ENCODE measurements around the gene FREY1. TPM values are rescaled to one million over a fixed set of nuclear protein-coding genes. Genes with fewer than 3 reads are reported as not detected.

The FREY1 gene
- total RNA-seq, 2 experiments from 2014 or later = 5.7 to 6.0 TPM

DNA sequence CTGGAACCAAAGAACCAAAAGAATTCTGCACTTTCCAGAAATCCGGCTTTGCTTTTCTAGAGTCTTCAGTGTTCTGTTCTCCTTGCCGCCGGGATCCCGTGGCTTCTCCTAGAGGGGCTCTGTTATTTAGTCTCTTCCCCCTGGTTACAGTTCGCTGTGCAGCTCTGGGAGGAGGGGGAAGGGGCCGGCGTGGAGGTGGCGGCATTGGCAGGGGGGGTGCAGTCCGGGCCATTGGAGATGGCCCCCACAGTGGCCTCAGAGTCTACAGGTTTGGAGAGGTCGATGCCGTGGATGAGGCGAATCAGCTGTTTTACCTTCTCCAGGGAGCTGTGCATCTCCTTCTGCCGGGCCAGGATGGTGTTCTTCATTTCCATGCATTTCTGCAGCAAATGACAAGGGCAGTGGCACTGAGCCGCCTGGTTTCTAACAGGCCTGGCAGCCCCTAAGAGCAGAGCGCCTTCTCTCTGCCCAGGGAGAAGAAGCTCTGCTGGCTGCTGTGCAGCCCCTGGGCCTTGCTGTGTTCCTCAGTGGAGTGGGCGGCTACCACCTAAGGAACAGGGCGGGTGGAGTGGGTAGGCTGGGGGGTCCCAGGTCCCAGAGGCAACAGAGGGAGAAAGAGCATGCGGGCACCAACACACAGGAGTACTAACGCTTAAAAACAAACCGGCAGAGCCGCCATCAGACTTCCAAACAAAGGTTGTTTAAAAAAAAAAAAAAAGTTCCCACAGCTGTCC, 26.9 kb upstream of the FREY1 start:
- ATAC-seq (ENCODE audit: poor library complexity) (no peak), DNase-seq (no peak)
- Histone ChIP-seq H3K9me3 (ENCODE audit: control insufficient read depth in 1 of 2, insufficient read depth in 1 of 2, low read length in 2 of 2) (no peaks in the 10 kb centered on the region), H3K36me3 (ENCODE audit: insufficient read depth, low read length) (peaks cover 60% of the 10 kb centered on the region), H3K27me3 (ENCODE audit: control insufficient read depth in 1 of 2, insufficient read depth in 2 of 2, low read length in 2 of 2) (no peaks in the 10 kb centered on the region), H3K27ac (ENCODE audit: low read depth in 1 of 2, low read length in 2 of 2) (no peak overlapping the region), H3K4me3 (ENCODE audit: low read length) (no peak overlapping the region), H3K4me1 (ENCODE audit: insufficient read depth, low read length) (peaks cover 33% of the 10 kb centered on the region)
- H3K4me3 Mint-ChIP-seq = no peak overlapping the region
- H3K36me3 Mint-ChIP-seq (ENCODE audit: low read depth) = peaks cover 67% of the 10 kb centered on the region
- no peaks in the 10 kb centered on the region for H3K9me3 Mint-ChIP-seq
- intact Hi-C loops (cut with DNase I, micrococcal nuclease) = no loop called here
- POLR2A ChIA-PET = no interaction called here
- H3K4me1 Mint-ChIP-seq (ENCODE audit: low read depth) = peaks cover 25% of the 10 kb centered on the region
- H3K27ac Mint-ChIP-seq = no peak overlapping the region
- CTCF ChIA-PET = no interaction called here
- H3K27me3 Mint-ChIP-seq = no peaks in the 10 kb centered on the region
- no peak for TF ChIP-seq CTCF (IDR thresholded peaks at IDR 0.05)

GRCh38 chr11:45933131-45933831, 26.2 kb upstream of the FREY1 start:
- DNase-seq (peak in 3 of 14 experiments; percentile 21 to 26 (median 22)), ATAC-seq (ENCODE audit: poor library complexity) (no peak)
- H3K9me3 ChIP-seq (ENCODE audit: control insufficient read depth in 1 of 2, insufficient read depth in 1 of 2, low read length in 2 of 2) = no peaks in the 10 kb centered on the region
- ChIA-PET CTCF (no interaction called here), POLR2A (interaction anchor here (1.5 kb wide), 1 partner anchor 16 kb away, joined by 3 read pairs; the partner anchor contains the start of gene PEX16)
- no peak overlapping the region for H3K4me3 ChIP-seq (ENCODE audit: low read length)
- H3K36me3 ChIP-seq (ENCODE audit: insufficient read depth, low read length) = peaks cover 57% of the 10 kb centered on the region
- no peak for TF ChIP-seq CTCF (IDR thresholded peaks at IDR 0.05)
- intact Hi-C loops (cut with DNase I, micrococcal nuclease) = no loop called here
- Mint-ChIP-seq H3K27me3 (no peaks in the 10 kb centered on the region), H3K27ac (no peak overlapping the region), H3K36me3 (ENCODE audit: low read depth) (peaks cover 63% of the 10 kb centered on the region), H3K4me1 (ENCODE audit: low read depth) (peaks cover 25% of the 10 kb centered on the region), H3K4me3 (no peak overlapping the region), H3K9me3 (no peaks in the 10 kb centered on the region)
- no peaks in the 10 kb centered on the region for H3K27me3 ChIP-seq (ENCODE audit: control insufficient read depth in 1 of 2, insufficient read depth in 2 of 2, low read length in 2 of 2)
- peaks cover 36% of the 10 kb centered on the region for H3K4me1 ChIP-seq (ENCODE audit: insufficient read depth, low read length)
- H3K27ac ChIP-seq (ENCODE audit: low read depth in 1 of 2, low read length in 2 of 2) = no peak overlapping the region

GRCh38 chr11:45932217-45932616, 25.1 kb upstream of the FREY1 start:
- no peak for ATAC-seq (ENCODE audit: poor library complexity)
- Histone ChIP-seq H3K4me3 (ENCODE audit: low read length) (no peak overlapping the region), H3K27me3 (ENCODE audit: control insufficient read depth in 1 of 2, insufficient read depth in 2 of 2, low read length in 2 of 2) (no peaks in the 10 kb centered on the region), H3K9me3 (ENCODE audit: control insufficient read depth in 1 of 2, insufficient read depth in 1 of 2, low read length in 2 of 2) (no peaks in the 10 kb centered on the region), H3K4me1 (ENCODE audit: insufficient read depth, low read length) (peaks cover 42% of the 10 kb centered on the region), H3K27ac (ENCODE audit: low read depth in 1 of 2, low read length in 2 of 2) (no peak overlapping the region), H3K36me3 (ENCODE audit: insufficient read depth, low read length) (peaks cover 48% of the 10 kb centered on the region)
- Mint-ChIP-seq H3K27ac (no peak overlapping the region), H3K27me3 (no peaks in the 10 kb centered on the region), H3K4me3 (no peak overlapping the region), H3K36me3 (ENCODE audit: low read depth) (peaks cover 54% of the 10 kb centered on the region), H3K4me1 (ENCODE audit: low read depth) (peaks cover 25% of the 10 kb centered on the region), H3K9me3 (no peaks in the 10 kb centered on the region)
- ChIA-PET CTCF (no interaction called here), POLR2A (interaction anchor here (1.5 kb wide), 1 partner anchor 14 kb away, joined by 3 read pairs; the partner anchor contains the start of gene PEX16)
- intact Hi-C loops (cut with DNase I, micrococcal nuclease) = no loop called here
- TF ChIP-seq CTCF (IDR thresholded peaks at IDR 0.05) = no peak
- DNase-seq = no peak

Measured in CD4-positive, alpha-beta T cell (primary cell).